NCI-H748 treated with DMSO at 0.1 percent for 48 hours (cell line): ENCODE data around the gene USP6.
"Not testable (repeated sequence)": the region's sequence is repeated elsewhere in the genome, so short reads cannot be mapped to it uniquely, and the experiment has no call there.

Experiments used
- DNase-seq: peaks from one replicate; lab custom pipeline; 2025; lab: John Stamatoyannopoulos, UW

The USP6 gene

GRCh38 chr17:5122056-5122455 is 6.2 kb downstream of the USP6 start:
- DNase-seq = not testable (repeated sequence)

- no peak for DNase-seq
Measured at GRCh38 chr17:5122586-5123342, 6.9 kb downstream of the USP6 start.

- DNase-seq = no peak
Measured at GRCh38 chr17:5123343-5124124, 7.7 kb downstream of the USP6 start.

GRCh38 chr17:5124125-5124760 is 8.4 kb downstream of the USP6 start:
- DNase-seq = not testable (repeated sequence)

- not testable (repeated sequence) for DNase-seq
Measured at GRCh38 chr17:5124896-5125295, 9.1 kb downstream of the USP6 start.

- DNase-seq = no peak
Measured at GRCh38 chr17:5126719-5127488, 11.1 kb downstream of the USP6 start.

GRCh38 chr17:5127910-5128309 is 12.1 kb downstream of the USP6 start:
- no peak for DNase-seq

GRCh38 chr17:5128387-5128786 is 12.6 kb downstream of the USP6 start:
- not testable (repeated sequence) for DNase-seq

- DNase-seq = no peak
Measured at GRCh38 chr17:5128905-5129535, 13.2 kb downstream of the USP6 start.

- not testable (repeated sequence) for DNase-seq
Measured at GRCh38 chr17:5129770-5130169, 13.9 kb downstream of the USP6 start.

GRCh38 chr17:5130261-5130660 is 14.4 kb downstream of the USP6 start:
- not testable (repeated sequence) for DNase-seq

- DNase-seq = not testable (repeated sequence)
Measured at GRCh38 chr17:5130687-5131086, 14.9 kb downstream of the USP6 start.

GRCh38 chr17:5131146-5131715 is 15.4 kb downstream of the USP6 start:
- no peak for DNase-seq

GRCh38 chr17:5131799-5132502 is 16.1 kb downstream of the USP6 start:
- not testable (repeated sequence) for DNase-seq

GRCh38 chr17:5132503-5133225 is 16.8 kb downstream of the USP6 start:
- DNase-seq = not testable (repeated sequence)

- DNase-seq = no peak
Measured at GRCh38 chr17:5133311-5133710, 17.5 kb downstream of the USP6 start.

- DNase-seq = not testable (repeated sequence)
Measured at GRCh38 chr17:5133961-5134360, 18.1 kb downstream of the USP6 start.

GRCh38 chr17:5134571-5134970 is 18.7 kb downstream of the USP6 start:
- not testable (repeated sequence) for DNase-seq

- DNase-seq = not testable (repeated sequence)
Measured at GRCh38 chr17:5135131-5135712, 19.4 kb downstream of the USP6 start.
